GM15510 (cell line): ENCODE data around the gene AGK.

Experiments
- POLR2A ChIP-seq: IDR thresholded peaks from 3 replicates; pipeline ENCODE4 v1.6.1; 2011; ENCODE audit warnings: borderline replicate concordance; ENCODE audit not compliant: insufficient read length; ENCODE audit errors: extremely low read depth

AGK gene

DNA sequence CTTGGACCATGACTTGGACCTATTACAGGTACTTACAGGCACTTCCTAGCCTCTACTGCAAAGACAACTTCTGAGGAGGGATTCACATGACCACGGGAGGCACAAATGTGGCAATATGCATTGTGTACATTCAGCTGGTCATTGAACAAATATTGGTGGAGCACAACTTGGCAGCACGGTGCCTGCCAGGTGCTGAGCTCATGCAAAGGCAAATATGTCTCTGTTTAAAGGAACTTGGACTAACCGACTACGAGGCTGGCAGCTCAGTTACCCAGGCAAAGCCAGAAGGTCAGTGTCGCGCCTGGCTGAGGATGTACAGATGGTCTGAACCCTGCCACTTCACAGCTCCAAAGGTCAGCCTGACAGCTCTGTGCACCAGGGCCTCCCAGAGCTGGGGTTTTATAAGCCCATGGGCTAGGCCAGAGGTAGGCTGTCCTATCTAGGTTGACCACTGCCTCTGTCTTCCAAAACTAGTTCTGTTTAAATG, 144.6 kb downstream of the AGK start:
- TF ChIP-seq POLR2A = no peak

DNA sequence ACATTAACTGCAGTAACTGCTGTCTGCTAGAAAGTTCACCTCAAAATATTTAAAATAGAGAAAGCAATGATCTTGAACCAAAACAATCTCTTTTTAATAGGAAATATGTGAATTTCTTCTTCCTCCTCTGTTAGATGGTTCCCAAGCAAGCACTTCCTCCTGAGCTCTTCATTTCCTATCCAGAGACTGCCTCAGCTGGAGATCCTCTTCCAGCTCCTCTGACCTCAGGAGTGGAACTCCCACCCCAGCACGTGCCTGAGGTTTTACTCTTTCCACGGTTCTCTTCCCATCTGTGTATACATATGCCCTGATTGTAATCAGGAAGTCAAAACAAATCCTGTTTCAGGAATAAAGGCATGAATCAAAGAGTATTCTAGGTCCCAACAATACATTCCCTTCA, 145.1 kb downstream of the AGK start:
- no peak for TF ChIP-seq POLR2A

DNA sequence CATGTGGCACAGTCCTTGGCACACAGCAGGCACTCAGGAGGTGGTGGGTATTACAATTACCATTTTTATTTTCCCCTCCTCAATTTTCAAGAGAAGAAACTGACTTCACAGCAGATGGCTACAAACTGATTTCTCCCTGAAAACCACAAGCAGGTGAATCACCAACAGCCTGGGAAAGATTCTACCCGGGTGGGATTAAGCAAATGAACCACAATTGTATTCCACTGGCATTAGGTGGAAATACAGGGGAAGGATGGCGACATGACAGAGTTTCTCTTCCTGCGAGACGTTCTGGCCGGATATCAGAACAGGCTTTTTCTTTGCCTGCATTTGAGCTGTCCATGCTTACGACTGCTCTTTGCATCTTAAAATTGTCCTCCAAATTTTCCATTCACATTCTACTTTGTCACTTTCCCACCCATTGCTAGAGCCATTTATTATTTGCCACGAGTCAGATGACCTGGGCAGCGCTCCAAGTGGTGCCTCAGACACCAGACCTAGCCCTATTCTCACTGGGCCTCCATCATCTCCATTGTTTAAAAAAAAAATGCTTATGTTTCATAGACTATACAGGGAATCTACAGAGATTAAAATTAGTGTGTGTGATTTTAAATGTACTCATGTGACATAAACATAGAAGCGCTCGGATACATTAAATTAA, 146.1 kb downstream of the AGK start:
- no peak for TF ChIP-seq POLR2A

DNA sequence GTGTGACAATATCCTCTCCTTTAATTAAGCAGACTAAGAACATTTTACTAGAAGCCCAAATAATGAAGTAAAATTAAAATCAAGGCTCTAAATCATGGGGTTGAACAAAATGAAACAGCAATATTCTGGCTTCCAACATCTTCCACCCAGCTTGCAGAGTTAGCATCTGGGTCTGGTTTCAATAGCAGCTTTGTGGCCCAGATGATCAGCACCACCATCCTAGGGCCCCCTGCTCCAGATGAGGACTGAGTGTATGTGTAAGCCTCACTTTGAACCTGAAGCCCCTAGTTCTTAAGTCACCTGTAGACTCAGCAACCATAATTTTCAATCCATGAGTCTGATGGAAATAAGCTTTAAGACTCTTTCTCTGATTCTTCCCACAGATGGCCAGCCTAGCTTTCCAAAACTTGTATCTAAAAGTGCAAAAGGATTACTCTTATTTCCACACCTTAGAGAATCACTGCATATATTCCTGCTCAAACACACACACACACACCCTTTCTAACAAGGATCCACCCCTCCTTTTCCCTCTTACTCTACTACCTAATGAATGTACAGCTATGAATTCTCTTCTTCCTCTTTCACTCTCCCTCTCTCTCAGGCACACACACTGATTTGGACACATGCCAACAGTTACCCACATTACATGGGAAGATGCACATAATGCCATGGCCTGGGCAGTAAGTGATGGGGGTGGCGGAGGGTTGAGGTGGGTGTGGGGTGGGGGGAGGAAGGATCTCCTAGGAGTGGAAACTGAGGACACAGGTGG, 147.2 kb downstream of the AGK start:
- no peak for TF ChIP-seq POLR2A

DNA sequence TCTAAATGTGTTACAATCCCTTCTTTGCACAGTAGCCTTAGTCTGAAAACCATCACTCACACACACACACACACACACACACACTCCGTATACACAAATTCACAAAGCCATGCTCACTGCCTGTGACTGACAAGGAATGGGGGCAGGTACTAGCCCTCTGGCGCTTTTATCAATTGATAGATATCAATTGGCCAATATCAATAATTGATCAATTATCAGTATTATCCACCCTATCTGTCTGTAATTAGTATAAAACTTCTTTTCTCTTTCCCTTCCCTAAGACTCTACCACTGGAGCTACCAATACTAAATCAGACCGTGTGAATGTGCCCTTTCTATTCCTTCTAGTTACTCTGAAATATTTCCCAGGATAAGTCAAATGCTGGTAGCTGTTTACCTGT, 148.7 kb downstream of the AGK start:
- no peak for TF ChIP-seq POLR2A

DNA sequence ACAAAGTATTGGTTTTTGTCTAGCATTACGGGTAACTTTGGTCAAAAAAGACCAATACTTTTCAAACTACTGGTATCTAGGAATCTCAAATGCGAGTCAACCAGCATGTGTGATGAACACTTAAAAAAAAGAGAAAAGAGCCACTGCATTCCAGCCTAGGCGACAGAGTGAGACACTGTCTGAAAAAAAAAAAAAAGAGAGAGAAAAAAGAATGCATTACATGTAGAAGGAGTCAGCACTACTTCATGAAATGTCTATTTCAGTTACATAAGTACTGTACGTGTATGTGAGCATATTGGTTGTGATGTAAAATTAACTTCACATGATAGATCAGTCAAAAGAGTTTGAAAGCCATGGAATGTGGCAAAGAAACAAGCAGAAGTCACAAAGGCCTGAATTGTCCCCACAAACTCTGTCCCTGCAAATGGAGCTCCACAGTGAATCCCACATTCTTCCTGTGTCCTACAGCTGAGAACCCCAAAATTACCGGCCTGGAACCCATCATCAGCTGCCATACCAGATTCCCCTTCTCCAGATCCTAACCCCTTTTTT, 149.2 kb downstream of the AGK start:
- TF ChIP-seq POLR2A = no peak

DNA sequence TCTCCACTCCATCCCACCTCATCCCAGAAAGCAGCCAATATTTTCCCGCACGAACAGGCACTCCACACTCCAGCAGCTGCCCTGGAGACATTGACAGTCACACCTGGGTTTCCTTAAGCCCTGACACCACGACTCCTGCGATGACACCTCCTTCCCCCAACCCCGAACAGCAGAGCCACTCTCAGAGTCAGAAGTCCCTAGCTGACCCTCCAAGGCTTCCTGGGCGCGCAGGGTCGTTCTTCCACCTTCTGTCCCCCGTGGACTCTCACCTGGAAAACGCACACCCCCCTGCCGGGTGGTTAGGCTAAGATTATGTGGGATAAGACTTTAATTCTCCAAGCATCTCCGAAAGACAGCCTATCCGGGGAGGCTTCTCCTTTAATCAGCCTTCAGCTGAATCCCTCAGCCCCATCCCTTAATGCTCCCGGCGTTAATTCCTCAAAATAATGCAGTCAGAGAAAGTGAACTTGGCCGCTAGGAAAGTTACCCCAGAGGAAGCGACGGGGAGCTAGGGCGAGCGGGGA, 149.7 kb downstream of the AGK start:
- TF ChIP-seq POLR2A = no peak

DNA sequence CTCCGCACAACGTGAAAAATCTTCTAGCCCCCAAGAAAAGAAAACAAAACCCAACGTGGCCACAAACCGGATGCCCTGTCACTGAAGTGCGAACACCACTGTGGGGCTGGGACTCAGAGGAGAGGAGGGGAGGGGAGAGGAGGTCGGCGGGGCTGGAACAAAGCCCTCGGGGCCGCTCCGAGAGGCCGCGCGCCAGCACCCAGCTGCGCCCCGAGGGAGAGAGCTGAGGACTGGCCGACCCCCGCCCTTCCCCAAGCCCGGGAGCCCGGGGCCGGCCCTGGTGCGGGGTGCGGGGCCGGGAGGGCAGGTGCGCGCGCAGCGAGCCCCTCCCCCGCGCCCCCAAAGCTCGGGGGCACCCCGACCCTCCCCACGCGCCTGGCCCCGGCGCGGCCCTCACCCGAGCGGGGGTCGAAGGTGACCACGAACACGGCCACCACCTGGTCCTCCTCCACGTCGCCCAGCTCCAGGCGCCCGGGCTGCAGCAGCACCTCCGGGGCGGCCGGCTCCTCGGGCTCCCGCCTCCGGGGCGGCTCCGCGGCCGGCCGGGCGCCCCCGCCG, 150.4 kb downstream of the AGK start:
- TF ChIP-seq POLR2A = peak; percentile 48

DNA sequence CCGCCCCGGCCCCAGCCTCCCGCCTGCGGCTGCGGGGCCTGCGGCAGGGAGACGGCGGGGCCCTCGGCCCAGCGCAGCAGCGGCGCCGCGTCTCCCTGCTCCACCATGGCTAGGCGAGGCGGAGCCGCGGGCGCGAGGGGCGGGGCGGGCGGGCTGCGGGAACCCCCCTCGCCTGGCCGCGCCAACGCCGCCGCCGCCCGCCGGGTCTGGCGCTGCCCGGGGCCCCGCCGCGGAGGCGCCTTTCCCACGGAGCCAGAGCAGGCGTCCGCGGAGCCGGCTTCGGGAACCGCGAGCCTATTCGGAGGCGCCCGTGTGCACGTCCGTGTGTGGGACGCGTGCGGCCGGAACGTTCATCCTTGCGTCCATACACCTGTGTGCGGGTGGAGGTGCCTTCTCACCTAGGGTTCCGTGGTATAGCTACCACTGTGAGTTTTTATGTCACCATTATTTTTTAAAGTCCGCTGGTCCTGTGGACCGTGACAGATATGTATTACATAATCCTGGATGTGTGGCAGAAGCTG, 150.9 kb downstream of the AGK start, which contains the start of gene DENND11:
DENND11 (minus strand) TSS at position 120 of the 521 bp plus-strand sequence; CDS start at position 107, 13 bp downstream.
- TF ChIP-seq POLR2A = peak; percentile 55

DNA sequence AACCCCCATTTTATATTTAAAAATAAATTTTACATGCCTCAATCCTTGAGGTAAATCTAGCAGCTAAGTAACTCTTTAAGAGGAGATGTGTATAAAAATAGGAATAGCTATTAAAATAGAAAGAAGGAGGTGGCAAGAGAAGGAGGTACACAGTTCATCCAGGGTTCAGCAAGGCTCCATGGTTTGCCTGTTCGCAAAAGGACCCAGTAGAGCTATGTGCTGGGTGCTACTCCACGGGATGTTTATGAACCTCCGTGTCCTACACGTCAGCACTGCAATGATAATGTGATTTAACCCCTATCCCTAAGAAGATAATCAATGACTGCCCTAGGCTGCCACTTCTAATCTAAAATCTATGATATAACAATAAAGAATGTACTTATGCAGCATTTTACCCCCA, 151.7 kb downstream of the AGK start:
- TF ChIP-seq POLR2A = no peak

DNA sequence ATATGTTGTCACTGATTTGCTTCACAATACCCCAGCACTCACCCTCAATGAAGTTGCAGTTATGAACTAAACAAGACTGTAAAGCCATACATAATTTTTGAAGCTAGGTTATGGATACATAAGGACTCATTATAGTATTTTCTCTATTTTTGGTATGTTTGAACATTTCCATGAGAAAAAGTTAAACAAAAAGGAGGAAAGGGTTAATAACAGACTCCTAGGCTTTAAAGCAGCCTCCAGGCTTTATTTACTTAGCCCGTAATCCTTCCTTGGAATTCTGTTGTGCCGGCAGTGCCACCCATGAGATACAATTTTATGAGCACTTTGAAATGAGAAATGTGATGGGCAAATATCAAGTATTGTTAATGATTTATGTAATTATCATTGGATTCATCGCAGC, 152.9 kb downstream of the AGK start:
- no peak for TF ChIP-seq POLR2A

DNA sequence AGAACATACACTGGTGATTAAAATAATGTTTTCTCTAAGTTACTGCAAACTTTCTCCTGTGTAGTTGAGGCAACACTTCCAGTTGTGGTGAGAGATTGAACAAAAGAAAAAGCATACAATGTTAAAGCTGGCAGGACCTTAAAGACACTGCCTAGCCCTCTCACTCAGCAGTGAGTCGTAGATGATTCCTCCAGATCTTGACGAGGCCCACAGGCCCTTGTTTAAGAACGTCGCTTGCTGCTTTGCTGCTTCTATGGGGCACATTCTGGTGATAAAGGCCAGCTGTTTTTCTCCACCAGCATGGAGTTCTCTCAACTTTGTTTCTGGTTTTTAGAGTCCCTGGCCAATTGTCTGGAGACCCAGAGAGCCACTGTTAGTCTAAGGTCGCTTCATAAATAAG, 153.5 kb downstream of the AGK start:
- no peak for TF ChIP-seq POLR2A
